Measurements from ENCODE around the gene CERS5. TPM values are rescaled to one million over a fixed set of nuclear protein-coding genes. Genes with fewer than 3 reads are reported as not detected.

CERS5 gene
- total RNA-seq, 2 experiments from 2014 or later, result 47.1 to 53.0 TPM

GRCh38 chr12:50102646-50103309, 64.4 kb downstream of the CERS5 start:
- no peaks in the 10 kb centered on the region for H3K27me3 Mint-ChIP-seq
- no peak overlapping the region for H3K27ac Mint-ChIP-seq
- H3K4me1 Mint-ChIP-seq, result no peaks in the 10 kb centered on the region
- no peak for ATAC-seq (ENCODE audit: low read depth)
- peaks cover 15% of the 10 kb centered on the region for H3K36me3 Mint-ChIP-seq
- POLR2A ChIA-PET, result interaction anchor here (0.5 to 2.9 kb wide), 2 partner anchors 9 to 72 kb away, joined by 6 to 12 read pairs; partner anchors contain the start of gene COX14
- DNase-seq, result no peak
- H3K9me3 Mint-ChIP-seq, result no peaks in the 10 kb centered on the region
- no peak overlapping the region for H3K4me3 Mint-ChIP-seq

- no peak for DNase-seq
- ATAC-seq (ENCODE audit: low read depth), result no peak
- POLR2A ChIA-PET, result interaction anchor here (2.9 kb wide), 1 partner anchor 10 kb away, joined by 12 read pairs; the partner anchor contains the start of gene COX14
- H3K4me3 Mint-ChIP-seq, result no peak overlapping the region
- H3K4me1 Mint-ChIP-seq, result no peaks in the 10 kb centered on the region
- H3K27ac Mint-ChIP-seq, result no peak overlapping the region
- no peaks in the 10 kb centered on the region for H3K9me3 Mint-ChIP-seq
- no peaks in the 10 kb centered on the region for H3K27me3 Mint-ChIP-seq
- peaks cover 18% of the 10 kb centered on the region for H3K36me3 Mint-ChIP-seq
Measured at GRCh38 chr12:50102131-50102531, 65.0 kb downstream of the CERS5 start.

- POLR2A ChIA-PET, result interaction anchor here (2.9 kb wide), 1 partner anchor 10 kb away, joined by 12 read pairs; the partner anchor contains the start of gene COX14
- Mint-ChIP-seq H3K9me3 (no peaks in the 10 kb centered on the region), H3K36me3 (peaks cover 21% of the 10 kb centered on the region), H3K27ac (no peak overlapping the region), H3K4me3 (no peak overlapping the region), H3K4me1 (no peaks in the 10 kb centered on the region), H3K27me3 (no peaks in the 10 kb centered on the region)
- ATAC-seq (ENCODE audit: low read depth) (no peak), DNase-seq (no peak)
Measured at GRCh38 chr12:50101663-50102062, 65.5 kb downstream of the CERS5 start.

GRCh38 chr12:50100561-50100960, 66.6 kb downstream of the CERS5 start:
- ATAC-seq (ENCODE audit: low read depth), result no peak
- peaks cover 31% of the 10 kb centered on the region for H3K36me3 Mint-ChIP-seq

GRCh38 chr12:50099302-50100008, 67.7 kb downstream of the CERS5 start:
- POLR2A ChIA-PET, result interaction anchor here (1.6 kb wide), 1 partner anchor 11 kb away, joined by 5 read pairs; no protein-coding TSS in a partner anchor
- no peak for ATAC-seq (ENCODE audit: low read depth)
- Mint-ChIP-seq H3K4me1 (no peaks in the 10 kb centered on the region), H3K36me3 (peaks cover 36% of the 10 kb centered on the region), H3K27me3 (no peaks in the 10 kb centered on the region), H3K27ac (no peak overlapping the region), H3K4me3 (no peak overlapping the region), H3K9me3 (no peaks in the 10 kb centered on the region)
- DNase-seq, result no peak

More at GRCh38 chr12:50100561-50100960, 66.6 kb downstream of the CERS5 start:
- POLR2A ChIA-PET, result no interaction called here
- DNase-seq, result no peak
- no peak overlapping the region for H3K4me3 Mint-ChIP-seq
- H3K27ac Mint-ChIP-seq, result no peak overlapping the region
- H3K9me3 Mint-ChIP-seq, result no peaks in the 10 kb centered on the region
- no peaks in the 10 kb centered on the region for H3K27me3 Mint-ChIP-seq
- H3K4me1 Mint-ChIP-seq, result no peaks in the 10 kb centered on the region

- DNase-seq (no peak), ATAC-seq (ENCODE audit: low read depth) (no peak)
- Mint-ChIP-seq H3K27me3 (no peaks in the 10 kb centered on the region), H3K36me3 (peaks cover 36% of the 10 kb centered on the region), H3K9me3 (no peaks in the 10 kb centered on the region), H3K4me1 (no peaks in the 10 kb centered on the region), H3K4me3 (no peak overlapping the region), H3K27ac (no peak overlapping the region)
- POLR2A ChIA-PET, result no interaction called here
Measured at GRCh38 chr12:50097952-50098351, 69.2 kb downstream of the CERS5 start.

GRCh38 chr12:50090391-50090790, 76.8 kb downstream of the CERS5 start:
- Mint-ChIP-seq H3K9me3 (no peaks in the 10 kb centered on the region), H3K4me1 (peaks cover 20% of the 10 kb centered on the region), H3K36me3 (peaks cover 16% of the 10 kb centered on the region), H3K27me3 (no peaks in the 10 kb centered on the region), H3K4me3 (no peak overlapping the region), H3K27ac (no peak overlapping the region)
- POLR2A ChIA-PET, result interaction anchor here (1.3 kb wide), 1 partner anchor 76 kb away, joined by 5 read pairs; no protein-coding TSS in a partner anchor
- DNase-seq (no peak), ATAC-seq (ENCODE audit: low read depth) (no peak)

- H3K36me3 Mint-ChIP-seq, result peaks cover 13% of the 10 kb centered on the region
- H3K27me3 Mint-ChIP-seq, result no peaks in the 10 kb centered on the region
- no peak overlapping the region for H3K4me3 Mint-ChIP-seq
- no peak overlapping the region for H3K27ac Mint-ChIP-seq
- ATAC-seq (ENCODE audit: low read depth), result no peak
- H3K9me3 Mint-ChIP-seq, result no peaks in the 10 kb centered on the region
- peaks cover 20% of the 10 kb centered on the region for H3K4me1 Mint-ChIP-seq
- no peak for DNase-seq
- POLR2A ChIA-PET, result interaction anchor here (1.3 kb wide), 1 partner anchor 77 kb away, joined by 5 read pairs; no protein-coding TSS in a partner anchor
Measured at GRCh38 chr12:50089730-50090129, 77.4 kb downstream of the CERS5 start.

GRCh38 chr12:50088577-50089335, 78.4 kb downstream of the CERS5 start:
- Mint-ChIP-seq H3K27me3 (no peaks in the 10 kb centered on the region), H3K27ac (no peak overlapping the region), H3K4me3 (no peak overlapping the region), H3K4me1 (peaks cover 20% of the 10 kb centered on the region), H3K9me3 (no peaks in the 10 kb centered on the region), H3K36me3 (peaks cover 13% of the 10 kb centered on the region)
- ATAC-seq (ENCODE audit: low read depth) (peak; percentile 22), DNase-seq (no peak)
- POLR2A ChIA-PET, result no interaction called here

GRCh38 chr12:50087995-50088394, 79.2 kb downstream of the CERS5 start:
- Mint-ChIP-seq H3K9me3 (no peaks in the 10 kb centered on the region), H3K27ac (no peak overlapping the region), H3K27me3 (no peaks in the 10 kb centered on the region), H3K36me3 (peaks cover 13% of the 10 kb centered on the region), H3K4me3 (no peak overlapping the region), H3K4me1 (peaks cover 23% of the 10 kb centered on the region)
- ATAC-seq (ENCODE audit: low read depth) (no peak), DNase-seq (no peak)
- POLR2A ChIA-PET, result no interaction called here

- ATAC-seq (ENCODE audit: low read depth) (no peak), DNase-seq (no peak)
- POLR2A ChIA-PET, result interaction anchor here (0.7 kb wide), 1 partner anchor 25 kb away, joined by 4 read pairs; the partner anchor contains the start of gene COX14
- Mint-ChIP-seq H3K27me3 (no peaks in the 10 kb centered on the region), H3K9me3 (no peaks in the 10 kb centered on the region), H3K4me3 (no peak overlapping the region), H3K27ac (no peak overlapping the region), H3K4me1 (peaks cover 23% of the 10 kb centered on the region), H3K36me3 (peaks cover 13% of the 10 kb centered on the region)
Measured at GRCh38 chr12:50087151-50087550, 80.0 kb downstream of the CERS5 start.

- Mint-ChIP-seq H3K36me3 (peaks cover 9% of the 10 kb centered on the region), H3K4me1 (peaks cover 23% of the 10 kb centered on the region), H3K4me3 (peak overlapping the region; percentile 95), H3K27ac (peak overlapping the region; percentile 90), H3K27me3 (no peaks in the 10 kb centered on the region), H3K9me3 (no peaks in the 10 kb centered on the region)
- POLR2A ChIA-PET, result interaction anchor here (0.9 to 2.2 kb wide), 4 partner anchors 22 to 81 kb away, joined by 3 to 18 read pairs (median 4); partner anchors contain the start of genes CERS5, COX14 and RACGAP1
- ATAC-seq (ENCODE audit: low read depth), result no peak
- no peak for DNase-seq
Measured at GRCh38 chr12:50086148-50086547, 81.0 kb downstream of the CERS5 start.

- peak; percentile 7 for ATAC-seq (ENCODE audit: low read depth)
- DNase-seq, result no peak
- Mint-ChIP-seq H3K4me1 (peaks cover 23% of the 10 kb centered on the region), H3K27ac (peak overlapping the region; percentile 90), H3K27me3 (no peaks in the 10 kb centered on the region), H3K36me3 (peaks cover 6% of the 10 kb centered on the region), H3K4me3 (peak overlapping the region; percentile 95), H3K9me3 (no peaks in the 10 kb centered on the region)
- POLR2A ChIA-PET, result interaction anchor here (0.6 to 2.2 kb wide), 10 partner anchors 22 to 1083 kb away, joined by 3 to 27 read pairs (median 4); partner anchors contain the start of genes CERS5, COX14 and RACGAP1
Measured at GRCh38 chr12:50085615-50086072, 81.5 kb downstream of the CERS5 start.

Data from activated naive CD8-positive, alpha-beta T cell treated with anti-CD3 and anti-CD28 coated beads, Interleukin-2, amount 10 ng/mL, durations not matched to agents 7 days and 5 days (primary cell).